Right atrium auricular region (tissue), 2 donors: ENCODE data around the gene TCERG1. TPM values are rescaled to one million over a fixed set of nuclear protein-coding genes. Genes with fewer than 3 reads are reported as not detected.

Experiments used
- DNase-seq: peaks from one replicate; pipeline ENCODE4 v3.0.0-alpha.2; 2019; ENCODE audit warnings: low spot score
- H3K27ac ChIP-seq, 2 donors: fragments of 200-600 bp; sonication (generic); 1 replicate in 1 of 2; 2 replicates in 1 of 2; pipeline ENCODE4 v1.5.1; 2016 to 2019
- H3K27me3 ChIP-seq, 2 donors: fragments of 200-600 bp; sonication (generic); one replicate each; pipeline versions ENCODE4 v1.5.1 to v1.6.0; 2017 to 2019
- H3K36me3 ChIP-seq: fragments of 200-600 bp; sonication (generic); one replicate; pipeline ENCODE4 v1.5.1; 2016
- H3K4me1 ChIP-seq, 2 donors: fragments of 200-600 bp; sonication (generic); one replicate each; pipeline versions ENCODE4 v1.5.1 to v1.6.0; 2017 to 2019
- H3K4me3 ChIP-seq, 2 donors: fragments of 200-600 bp; sonication (generic); 1 replicate in 1 of 2; 2 replicates in 1 of 2; pipeline ENCODE4 v1.5.1; 2017 to 2019; ENCODE audit warnings: mild to moderate bottlenecking in 1 of 2, moderate library complexity in 1 of 2
- H3K9me3 ChIP-seq, 2 donors: fragments of 200-600 bp; sonication (generic); one replicate each; pipeline ENCODE4 v1.5.1; 2019
- total RNA-seq, 2 donors: library from RNA; depleted of rRNA; stranded (reverse); fragments of >200 nt; gene quantifications; one replicate each; pipeline ENCODE4 v1.1.0, GENCODE V29; 2016
- TF ChIP-seq, protein P1 (sequence below), 2 donors: fragments of 200-600 bp; sonication (generic); IDR thresholded peaks; one replicate each; pipeline ENCODE4 v1.5.1; 2019; ENCODE audit warnings: antibody characterized with exemption in 2 of 2

Gene TCERG1
- total RNA-seq, 2 donors from 2014 or later: 19.1 to 20.5 TPM

DNA sequence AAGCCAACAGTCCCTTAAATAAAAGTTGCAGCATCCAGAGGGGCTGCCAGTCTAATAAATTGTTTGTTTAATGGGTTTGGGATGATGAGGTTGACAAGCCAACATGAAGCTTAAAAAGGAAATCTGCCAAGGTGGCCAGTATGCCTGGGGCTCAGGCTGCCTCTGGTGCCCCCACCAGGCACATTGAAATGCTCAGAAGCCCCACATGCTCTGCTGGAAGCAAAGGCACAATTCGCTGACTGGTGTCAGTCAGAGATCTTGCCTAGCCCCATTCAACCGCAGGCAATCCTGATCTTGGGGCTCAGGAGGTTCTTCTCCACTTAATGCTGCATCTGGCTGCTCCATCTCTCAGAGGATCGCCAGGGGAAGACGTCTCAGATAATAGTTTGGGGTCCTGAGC is 44.2 kb upstream of the TCERG1 start:
- no peaks in the 10 kb centered on the region for H3K27me3 ChIP-seq

DNA sequence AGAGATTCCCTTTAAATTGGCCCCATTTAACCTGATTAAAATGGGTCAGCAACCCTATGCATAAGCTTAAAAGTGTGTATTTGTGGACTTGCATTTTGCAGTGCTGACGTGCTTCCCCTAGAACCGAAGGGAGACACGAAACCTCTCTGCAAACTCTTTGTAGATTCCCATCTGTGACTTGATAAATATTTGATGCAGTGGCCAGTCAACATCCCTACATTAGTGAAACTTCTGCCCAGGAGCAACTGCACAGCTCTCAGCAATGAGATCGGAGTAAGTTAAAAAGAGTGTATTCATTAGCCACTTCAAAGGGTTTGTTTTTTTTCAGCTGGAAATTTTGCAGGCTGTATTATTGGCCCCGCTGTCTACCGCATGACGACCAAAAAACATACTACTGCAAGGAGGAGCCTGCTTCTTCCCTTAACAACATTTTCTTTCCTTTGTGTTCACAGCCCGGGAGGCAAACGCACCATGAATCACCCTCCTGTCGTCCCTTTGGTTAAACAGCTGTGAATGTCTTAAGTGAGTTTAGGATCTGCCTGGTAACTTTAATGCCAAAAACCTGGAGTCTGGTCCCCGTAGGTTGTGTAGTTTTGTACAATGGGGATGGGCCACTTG is 38.0 kb upstream of the TCERG1 start:
- no peaks in the 10 kb centered on the region for H3K36me3 ChIP-seq
- TF ChIP-seq, protein P1, sequence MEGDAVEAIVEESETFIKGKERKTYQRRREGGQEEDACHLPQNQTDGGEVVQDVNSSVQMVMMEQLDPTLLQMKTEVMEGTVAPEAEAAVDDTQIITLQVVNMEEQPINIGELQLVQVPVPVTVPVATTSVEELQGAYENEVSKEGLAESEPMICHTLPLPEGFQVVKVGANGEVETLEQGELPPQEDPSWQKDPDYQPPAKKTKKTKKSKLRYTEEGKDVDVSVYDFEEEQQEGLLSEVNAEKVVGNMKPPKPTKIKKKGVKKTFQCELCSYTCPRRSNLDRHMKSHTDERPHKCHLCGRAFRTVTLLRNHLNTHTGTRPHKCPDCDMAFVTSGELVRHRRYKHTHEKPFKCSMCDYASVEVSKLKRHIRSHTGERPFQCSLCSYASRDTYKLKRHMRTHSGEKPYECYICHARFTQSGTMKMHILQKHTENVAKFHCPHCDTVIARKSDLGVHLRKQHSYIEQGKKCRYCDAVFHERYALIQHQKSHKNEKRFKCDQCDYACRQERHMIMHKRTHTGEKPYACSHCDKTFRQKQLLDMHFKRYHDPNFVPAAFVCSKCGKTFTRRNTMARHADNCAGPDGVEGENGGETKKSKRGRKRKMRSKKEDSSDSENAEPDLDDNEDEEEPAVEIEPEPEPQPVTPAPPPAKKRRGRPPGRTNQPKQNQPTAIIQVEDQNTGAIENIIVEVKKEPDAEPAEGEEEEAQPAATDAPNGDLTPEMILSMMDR (IDR thresholded peaks at IDR 0.05): no peak
- no peaks in the 10 kb centered on the region for H3K4me1 ChIP-seq
- H3K9me3 ChIP-seq: no peaks in the 10 kb centered on the region
- H3K27ac ChIP-seq: no peak overlapping the region
- no peak for DNase-seq
- no peaks in the 10 kb centered on the region for H3K27me3 ChIP-seq
- H3K4me3 ChIP-seq: no peak overlapping the region

More for the DNA sequence above, 44.2 kb upstream of the TCERG1 start:
- H3K4me1 ChIP-seq: no peaks in the 10 kb centered on the region
- TF ChIP-seq, protein P1 (IDR thresholded peaks at IDR 0.05): no peak
- no peak for DNase-seq
- H3K4me3 ChIP-seq: no peak overlapping the region
- no peaks in the 10 kb centered on the region for H3K9me3 ChIP-seq
- H3K36me3 ChIP-seq: no peaks in the 10 kb centered on the region
- H3K27ac ChIP-seq: no peak overlapping the region

DNA sequence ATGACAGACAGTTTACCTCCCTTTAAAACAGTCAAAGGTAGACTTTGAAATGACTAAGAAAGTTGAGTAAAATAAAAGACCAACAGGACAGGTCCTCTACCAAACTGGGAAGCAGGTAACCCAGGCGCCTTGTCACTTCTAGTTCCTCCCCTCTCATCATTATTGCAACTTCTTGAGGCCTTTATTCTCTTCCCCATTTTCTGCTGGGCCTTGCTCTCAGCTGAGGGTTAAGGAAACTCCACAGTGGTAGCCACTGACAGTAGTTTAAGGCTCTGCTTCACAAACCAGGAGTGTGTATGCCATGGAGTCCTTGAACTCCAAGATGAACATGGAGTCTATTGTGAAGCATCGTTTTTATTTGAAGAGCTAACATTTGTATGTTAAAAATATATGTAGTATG is 36.9 kb upstream of the TCERG1 start:
- no peak overlapping the region for H3K27ac ChIP-seq
- DNase-seq: no peak
- TF ChIP-seq, protein P1 (IDR thresholded peaks at IDR 0.05): no peak

DNA sequence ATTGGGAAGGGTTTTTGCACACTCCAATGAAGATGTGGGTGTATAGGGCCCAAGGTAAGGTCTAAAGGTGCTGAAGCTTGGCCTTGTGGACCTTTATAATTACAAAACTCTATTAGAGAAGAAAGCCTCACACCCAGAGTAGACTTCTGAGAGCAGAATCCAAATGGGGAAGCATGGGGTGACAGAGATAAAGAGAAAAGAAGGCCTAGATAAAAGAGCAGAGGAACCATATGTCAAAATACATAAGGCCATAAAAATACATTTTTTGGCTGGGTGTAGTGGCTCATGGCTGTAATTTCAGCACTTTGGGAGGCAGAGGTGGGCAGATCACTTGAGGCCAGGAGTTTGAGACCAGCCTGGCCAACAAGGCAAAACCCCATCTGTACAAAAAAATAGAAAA is 27.4 kb upstream of the TCERG1 start:
- Histone ChIP-seq H3K4me1 (no peaks in the 10 kb centered on the region), H3K27me3 (no peaks in the 10 kb centered on the region), H3K9me3 (no peaks in the 10 kb centered on the region), H3K27ac (no peak overlapping the region), H3K4me3 (no peak overlapping the region), H3K36me3 (no peaks in the 10 kb centered on the region)
- TF ChIP-seq, protein P1 (IDR thresholded peaks at IDR 0.05): no peak
- no peak for DNase-seq

More for the DNA sequence above, 36.9 kb upstream of the TCERG1 start:
- Histone ChIP-seq H3K4me3 (no peak overlapping the region), H3K36me3 (no peaks in the 10 kb centered on the region), H3K9me3 (no peaks in the 10 kb centered on the region), H3K4me1 (no peaks in the 10 kb centered on the region), H3K27me3 (no peaks in the 10 kb centered on the region)

DNA sequence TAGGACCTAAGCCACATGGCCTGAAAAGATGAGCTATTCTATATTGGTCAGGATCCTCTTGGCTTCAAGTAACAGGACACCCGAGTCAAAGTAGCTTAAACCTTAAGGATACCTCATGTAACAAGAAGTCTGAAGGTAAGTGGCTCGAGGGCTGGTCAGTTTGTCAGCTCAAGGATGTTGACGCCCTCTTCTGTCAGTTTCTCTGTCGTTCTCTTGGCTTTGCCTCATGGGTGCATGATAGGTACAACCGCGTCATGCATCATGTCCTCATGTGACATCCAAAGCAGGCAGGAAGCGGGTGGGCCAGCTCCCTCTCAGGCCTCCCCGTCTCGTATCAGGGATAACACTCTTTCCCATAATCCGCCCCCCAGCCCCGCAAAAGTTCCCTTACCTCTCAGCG is 22.1 kb upstream of the TCERG1 start:
- Histone ChIP-seq H3K4me1 (no peaks in the 10 kb centered on the region), H3K27me3 (no peaks in the 10 kb centered on the region), H3K4me3 (no peak overlapping the region), H3K36me3 (no peaks in the 10 kb centered on the region), H3K9me3 (no peaks in the 10 kb centered on the region), H3K27ac (no peak overlapping the region)
- no peak for DNase-seq
- TF ChIP-seq, protein P1 (IDR thresholded peaks at IDR 0.05): no peak

DNA sequence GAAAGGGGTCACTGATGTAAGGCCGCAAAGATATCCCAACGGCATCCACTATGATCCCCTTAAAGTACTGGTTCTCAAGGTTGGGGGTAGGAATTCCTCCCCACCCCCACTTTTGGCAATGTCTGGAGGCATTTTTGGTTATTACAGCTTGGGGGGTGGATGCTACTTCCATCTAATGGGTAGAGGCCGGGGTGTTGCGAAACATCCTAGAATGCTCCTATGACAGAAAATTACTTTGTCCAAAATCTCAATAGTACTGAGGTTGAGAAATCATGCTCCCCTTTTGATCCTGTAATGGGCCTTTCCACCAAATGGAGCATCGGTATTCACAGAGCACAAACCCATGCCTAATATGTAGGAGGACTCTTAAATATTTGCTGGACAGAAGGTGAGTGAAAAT is 20.8 kb upstream of the TCERG1 start:
- DNase-seq: no peak
- no peaks in the 10 kb centered on the region for H3K4me1 ChIP-seq
- H3K4me3 ChIP-seq: no peak overlapping the region
- TF ChIP-seq, protein P1 (IDR thresholded peaks at IDR 0.05): no peak
- H3K27me3 ChIP-seq: no peaks in the 10 kb centered on the region
- no peak overlapping the region for H3K27ac ChIP-seq
- H3K9me3 ChIP-seq: no peaks in the 10 kb centered on the region
- H3K36me3 ChIP-seq: no peaks in the 10 kb centered on the region
